Skeletal muscle satellite cell (primary cell): ENCODE measurements around the gene MVK.

ENCODE experiments used
- H3K27me3 ChIP-seq: 2 replicates; pipeline ENCODE4 v1.7.0; 2013; ENCODE audit warnings: low read length; ENCODE audit not compliant: control insufficient read depth, insufficient read depth
- H3K36me3 ChIP-seq: 2 replicates; pipeline ENCODE4 v1.7.0; 2013; ENCODE audit warnings: mild to moderate bottlenecking, control low read depth, low read length; ENCODE audit not compliant: insufficient read depth
- H3K4me1 ChIP-seq: 2 replicates; pipeline ENCODE4 v1.7.0; 2013; ENCODE audit warnings: low read length; ENCODE audit not compliant: control insufficient read depth, insufficient read depth
- H3K4me2 ChIP-seq: 2 replicates; pipeline ENCODE4 v1.7.0; 2013; ENCODE audit warnings: mild to moderate bottlenecking, low read length
- H3K4me3 ChIP-seq: 2 replicates; pipeline ENCODE4 v1.7.0; 2013; ENCODE audit warnings: low read length
- H3K9ac ChIP-seq: 2 replicates; pipeline ENCODE4 v1.7.0; 2013; ENCODE audit warnings: mild to moderate bottlenecking, low read depth, low read length, moderate library complexity
- H3K9me3 ChIP-seq: replicated peaks from 2 replicates; pipeline ENCODE4 v1.7.0; 2013; ENCODE audit warnings: mild to moderate bottlenecking, control low read depth, low read length

The MVK gene

DNA sequence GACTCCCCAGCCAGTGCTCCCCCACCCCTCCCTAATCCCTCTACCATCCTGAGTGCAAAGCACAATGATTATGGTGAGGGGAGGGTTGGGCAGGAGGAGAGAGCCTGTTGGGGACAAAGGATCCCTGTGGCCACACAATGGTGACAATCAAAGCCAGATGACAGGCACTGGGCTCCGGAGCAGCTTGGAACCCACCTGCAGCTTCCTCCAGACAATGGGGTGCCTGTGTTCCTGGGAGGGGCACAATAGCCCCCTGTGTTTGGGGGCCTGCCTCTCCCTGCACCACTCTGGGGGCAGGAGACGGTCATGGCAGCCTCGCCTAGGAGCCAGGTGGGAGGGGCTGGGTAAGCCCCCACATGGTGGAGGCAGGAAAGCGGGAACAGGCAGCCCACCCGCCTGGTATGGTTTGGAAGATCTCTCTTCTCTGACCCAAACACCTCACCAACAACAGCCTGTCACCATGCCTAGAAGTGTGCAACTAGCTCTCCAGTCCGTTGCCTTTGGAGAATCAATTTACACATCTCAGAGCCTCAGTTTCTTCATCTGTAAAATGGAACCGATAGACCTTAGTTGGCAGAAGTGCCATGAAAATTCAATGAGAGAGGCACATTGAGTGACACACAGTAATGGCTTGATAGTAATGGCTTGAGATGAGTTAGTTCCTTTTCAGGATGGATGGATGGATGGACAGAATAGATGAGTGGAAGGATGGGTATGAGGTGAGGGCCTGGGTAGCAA lies 53.0 kb downstream of the MVK start:
- Histone ChIP-seq H3K4me1 (no peaks in the 10 kb centered on the region), H3K9ac (no peak overlapping the region), H3K4me3 (no peak overlapping the region), H3K4me2 (no peak overlapping the region), H3K27me3 (peaks cover 58% of the 10 kb centered on the region), H3K36me3 (no peaks in the 10 kb centered on the region), H3K9me3 (no peaks in the 10 kb centered on the region)

DNA sequence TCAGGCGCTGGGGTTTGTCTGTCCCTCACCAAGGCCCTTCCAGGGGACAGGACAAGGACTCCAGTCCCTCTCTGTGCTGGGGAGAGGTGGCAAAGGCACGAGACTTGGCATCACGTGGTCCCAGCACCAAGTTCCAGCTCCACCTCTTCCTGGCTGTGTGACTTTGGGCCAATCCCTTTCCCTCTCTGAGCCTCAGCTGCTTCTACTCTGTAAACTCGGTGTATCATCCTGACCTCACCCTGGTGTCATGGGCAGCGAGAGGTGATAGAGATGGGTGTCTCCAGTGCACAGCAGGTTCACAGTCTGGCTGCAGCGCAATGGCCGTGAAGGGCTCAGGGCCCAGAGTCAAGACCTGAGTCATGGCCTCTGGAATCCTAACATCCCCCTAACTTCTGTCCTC lies 54.0 kb downstream of the MVK start:
- no peaks in the 10 kb centered on the region for H3K36me3 ChIP-seq
- peaks cover 50% of the 10 kb centered on the region for H3K27me3 ChIP-seq
- no peaks in the 10 kb centered on the region for H3K4me1 ChIP-seq
- H3K9me3 ChIP-seq: no peaks in the 10 kb centered on the region
- no peak overlapping the region for H3K4me2 ChIP-seq
- H3K9ac ChIP-seq: no peak overlapping the region
- no peak overlapping the region for H3K4me3 ChIP-seq

DNA sequence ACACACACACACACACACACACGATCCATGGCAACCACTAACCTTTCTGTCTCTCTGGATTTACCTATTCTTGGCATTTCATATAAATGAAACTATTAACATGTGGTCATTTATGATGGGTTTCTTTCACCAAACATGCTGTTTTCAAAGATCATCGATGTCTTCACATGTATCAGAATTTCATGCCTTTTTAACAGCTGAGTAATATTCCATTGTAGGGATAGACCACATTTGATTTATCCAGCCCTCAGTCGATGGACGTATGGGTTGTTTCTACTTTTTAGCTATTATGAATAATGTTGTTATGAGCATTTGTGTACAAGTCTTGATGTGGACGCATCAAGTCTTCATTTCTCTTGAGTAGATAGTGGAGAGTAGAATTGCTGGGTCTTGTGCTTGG lies 56.5 kb downstream of the MVK start:
- Histone ChIP-seq H3K4me3 (no peak overlapping the region), H3K27me3 (peaks cover 48% of the 10 kb centered on the region), H3K36me3 (no peaks in the 10 kb centered on the region), H3K9ac (no peak overlapping the region), H3K9me3 (no peaks in the 10 kb centered on the region), H3K4me1 (no peaks in the 10 kb centered on the region), H3K4me2 (no peak overlapping the region)

DNA sequence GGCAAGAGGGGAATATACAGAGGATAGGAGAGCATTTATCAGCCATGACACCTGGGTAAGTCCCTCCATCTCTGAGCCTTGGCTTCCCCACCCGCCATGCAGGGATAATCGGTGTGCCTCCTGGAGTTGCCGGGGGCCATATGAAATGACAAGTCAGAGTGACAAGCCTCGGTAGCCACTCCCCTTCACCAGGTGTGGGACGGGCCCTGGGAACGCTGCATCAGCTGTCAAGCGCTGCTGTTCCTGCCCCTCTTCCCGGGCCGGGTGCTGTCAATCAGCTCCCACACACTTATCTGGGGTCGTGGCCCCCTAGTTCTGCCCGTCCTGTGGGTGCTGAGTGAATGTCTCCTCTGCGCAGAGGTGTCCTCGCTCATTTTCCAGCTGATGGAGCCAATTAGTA lies 57.2 kb downstream of the MVK start:
- Histone ChIP-seq H3K4me2 (no peak overlapping the region), H3K4me1 (no peaks in the 10 kb centered on the region), H3K9ac (no peak overlapping the region), H3K36me3 (no peaks in the 10 kb centered on the region), H3K4me3 (no peak overlapping the region), H3K9me3 (no peaks in the 10 kb centered on the region), H3K27me3 (peaks cover 46% of the 10 kb centered on the region)

DNA sequence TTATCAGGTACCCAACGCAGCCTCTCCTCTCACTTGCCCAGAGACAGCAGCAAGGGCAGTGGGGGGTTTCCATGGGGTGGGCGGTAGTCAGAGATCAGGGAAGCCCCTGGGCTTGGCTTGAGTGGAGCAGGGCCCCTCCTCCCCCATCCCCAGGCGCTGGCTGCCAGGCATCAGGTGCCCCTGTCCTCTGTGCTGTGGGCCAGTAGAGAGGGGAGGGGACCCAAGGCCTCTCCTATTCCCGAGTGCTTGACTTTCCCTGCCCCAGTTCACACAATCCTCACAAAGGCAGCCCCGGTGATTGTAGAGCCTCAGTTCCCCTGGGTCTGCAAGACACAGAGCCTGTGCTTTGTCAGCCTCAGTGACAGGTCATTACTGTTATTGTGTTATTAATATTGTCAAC lies 57.7 kb downstream of the MVK start:
- H3K4me3 ChIP-seq: no peak overlapping the region
- H3K4me1 ChIP-seq: no peaks in the 10 kb centered on the region
- no peaks in the 10 kb centered on the region for H3K9me3 ChIP-seq
- H3K36me3 ChIP-seq: no peaks in the 10 kb centered on the region
- H3K9ac ChIP-seq: no peak overlapping the region
- peaks cover 41% of the 10 kb centered on the region for H3K27me3 ChIP-seq
- H3K4me2 ChIP-seq: no peak overlapping the region

DNA sequence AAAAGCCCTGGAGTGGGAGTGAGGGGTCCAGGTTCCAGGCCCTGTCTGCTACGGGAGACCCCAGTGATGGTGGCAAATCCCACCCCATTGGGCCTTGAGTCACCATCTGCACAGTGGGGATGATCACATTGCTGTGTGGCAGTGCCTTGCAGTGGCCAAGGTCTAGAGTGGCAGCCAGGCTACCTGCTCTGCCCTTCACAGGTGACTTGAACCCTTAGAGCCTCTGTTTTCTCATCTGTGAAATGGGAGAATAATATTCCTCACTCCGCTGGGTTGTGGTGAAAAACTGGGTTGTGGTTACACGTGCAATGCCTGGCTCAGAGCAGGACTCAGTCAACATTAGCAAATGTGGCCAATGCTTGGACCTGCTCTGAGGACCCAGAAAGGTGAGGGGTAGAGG lies 58.2 kb downstream of the MVK start:
- Histone ChIP-seq H3K4me1 (no peaks in the 10 kb centered on the region), H3K9ac (no peak overlapping the region), H3K9me3 (no peaks in the 10 kb centered on the region), H3K4me2 (no peak overlapping the region), H3K27me3 (peaks cover 37% of the 10 kb centered on the region), H3K4me3 (no peak overlapping the region), H3K36me3 (no peaks in the 10 kb centered on the region)

DNA sequence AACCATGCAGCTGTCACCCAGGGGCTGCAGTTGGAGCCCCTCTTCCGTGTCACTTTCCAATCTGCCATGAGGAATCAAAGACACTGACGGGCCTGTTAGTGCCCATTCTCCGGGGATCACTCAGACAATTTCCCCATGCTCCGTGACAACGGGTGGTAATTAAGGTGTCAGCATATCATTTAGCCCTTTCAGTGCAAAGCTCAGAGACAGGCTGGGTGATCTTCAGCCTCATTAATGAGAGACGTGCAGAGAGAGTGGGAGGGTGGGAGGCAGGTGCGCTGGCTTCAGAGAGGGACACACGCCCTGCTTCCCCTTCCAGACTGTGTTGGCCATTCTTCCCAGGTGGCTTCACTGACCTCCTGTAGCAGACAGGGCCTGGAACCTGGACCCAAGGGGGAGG lies 58.7 kb downstream of the MVK start:
- Histone ChIP-seq H3K9me3 (no peaks in the 10 kb centered on the region), H3K4me2 (no peak overlapping the region), H3K27me3 (peaks cover 37% of the 10 kb centered on the region), H3K9ac (no peak overlapping the region), H3K4me3 (no peak overlapping the region), H3K4me1 (no peaks in the 10 kb centered on the region), H3K36me3 (no peaks in the 10 kb centered on the region)

DNA sequence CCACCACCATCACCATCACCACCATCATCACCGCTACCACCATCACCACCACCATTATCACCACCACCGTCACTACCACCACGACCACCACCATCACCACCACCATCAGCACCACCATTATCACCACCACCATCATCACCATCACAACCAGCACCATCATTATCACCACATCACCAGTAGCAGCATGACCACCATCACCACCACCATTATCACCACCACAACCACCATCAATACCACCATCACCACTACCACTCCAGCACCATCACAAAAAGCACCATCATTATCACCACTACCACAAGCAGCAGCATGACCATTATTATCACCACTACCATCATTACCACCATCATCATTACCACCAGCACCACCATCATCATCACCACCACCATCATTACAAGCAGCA lies 62.1 kb downstream of the MVK start:
- H3K9ac ChIP-seq: no peak overlapping the region
- H3K4me1 ChIP-seq: no peaks in the 10 kb centered on the region
- no peaks in the 10 kb centered on the region for H3K36me3 ChIP-seq
- no peak overlapping the region for H3K4me3 ChIP-seq
- no peaks in the 10 kb centered on the region for H3K9me3 ChIP-seq
- peaks cover 32% of the 10 kb centered on the region for H3K27me3 ChIP-seq
- no peak overlapping the region for H3K4me2 ChIP-seq

DNA sequence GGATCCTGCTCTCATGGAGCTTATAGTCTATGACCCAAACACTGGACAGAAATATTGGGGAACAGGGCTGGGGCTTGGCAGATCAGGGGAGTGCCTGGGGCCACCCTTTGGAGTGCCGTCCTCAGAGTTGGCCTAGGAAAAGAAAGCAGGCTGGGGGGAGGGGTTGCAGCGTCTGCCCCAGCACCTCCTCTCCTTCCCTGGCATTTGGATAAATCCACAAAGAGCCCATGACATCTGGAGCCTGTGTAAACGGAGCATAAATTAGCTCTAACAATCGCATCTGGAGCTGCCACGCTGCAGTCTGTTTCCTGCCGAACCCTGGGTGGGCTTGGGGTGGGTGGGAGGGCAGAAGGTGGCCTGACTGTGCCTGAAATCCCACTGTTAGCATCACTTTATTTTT lies 63.8 kb downstream of the MVK start:
- H3K9me3 ChIP-seq: no peaks in the 10 kb centered on the region
- peaks cover 34% of the 10 kb centered on the region for H3K27me3 ChIP-seq
- no peak overlapping the region for H3K4me2 ChIP-seq
- no peaks in the 10 kb centered on the region for H3K36me3 ChIP-seq
- no peaks in the 10 kb centered on the region for H3K4me1 ChIP-seq
- no peak overlapping the region for H3K9ac ChIP-seq
- H3K4me3 ChIP-seq: no peak overlapping the region

DNA sequence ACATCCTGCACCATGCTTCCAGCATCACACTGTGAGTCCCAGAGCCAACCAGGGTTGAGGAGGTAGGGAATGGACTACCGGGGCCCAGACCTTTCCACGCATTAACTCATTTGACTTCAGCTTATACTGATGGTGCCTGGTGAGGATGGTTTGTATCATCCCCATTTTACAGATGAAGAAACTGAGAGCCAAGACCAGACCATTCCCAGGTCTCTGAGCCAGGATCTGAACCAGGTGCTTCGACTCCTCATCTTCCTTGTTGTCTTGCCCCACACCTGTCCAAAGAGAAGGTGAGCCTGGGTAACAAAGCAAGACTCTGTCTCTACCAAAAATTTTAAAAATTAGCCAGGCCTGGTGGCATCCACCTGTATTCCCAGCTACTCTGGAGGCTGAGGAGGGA lies 64.4 kb downstream of the MVK start:
- Histone ChIP-seq H3K4me3 (no peak overlapping the region), H3K4me2 (no peak overlapping the region), H3K4me1 (no peaks in the 10 kb centered on the region), H3K9me3 (no peaks in the 10 kb centered on the region), H3K36me3 (no peaks in the 10 kb centered on the region), H3K27me3 (peaks cover 39% of the 10 kb centered on the region), H3K9ac (no peak overlapping the region)

DNA sequence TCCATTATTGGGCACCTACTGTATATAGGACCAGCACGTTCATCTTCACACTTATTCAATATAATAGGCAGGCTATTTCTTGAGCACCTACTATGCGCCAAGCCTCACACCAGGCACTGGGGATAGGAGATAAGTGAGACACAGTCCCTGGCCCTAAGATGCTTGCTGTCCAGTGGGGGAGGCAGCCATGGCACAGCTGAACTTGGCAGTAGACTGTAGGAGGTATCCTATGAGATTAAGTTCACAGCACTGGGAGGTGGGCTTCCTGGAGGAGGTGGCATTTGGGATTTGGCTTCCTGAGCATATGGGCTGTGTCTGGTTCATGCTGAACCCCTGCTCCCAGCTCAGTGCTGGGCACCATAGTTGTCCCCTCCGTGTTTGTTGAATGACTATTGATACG lies 65.1 kb downstream of the MVK start:
- Histone ChIP-seq H3K4me1 (no peaks in the 10 kb centered on the region), H3K36me3 (no peaks in the 10 kb centered on the region), H3K9me3 (no peaks in the 10 kb centered on the region), H3K4me3 (no peak overlapping the region), H3K4me2 (no peak overlapping the region), H3K27me3 (peaks cover 40% of the 10 kb centered on the region), H3K9ac (no peak overlapping the region)

DNA sequence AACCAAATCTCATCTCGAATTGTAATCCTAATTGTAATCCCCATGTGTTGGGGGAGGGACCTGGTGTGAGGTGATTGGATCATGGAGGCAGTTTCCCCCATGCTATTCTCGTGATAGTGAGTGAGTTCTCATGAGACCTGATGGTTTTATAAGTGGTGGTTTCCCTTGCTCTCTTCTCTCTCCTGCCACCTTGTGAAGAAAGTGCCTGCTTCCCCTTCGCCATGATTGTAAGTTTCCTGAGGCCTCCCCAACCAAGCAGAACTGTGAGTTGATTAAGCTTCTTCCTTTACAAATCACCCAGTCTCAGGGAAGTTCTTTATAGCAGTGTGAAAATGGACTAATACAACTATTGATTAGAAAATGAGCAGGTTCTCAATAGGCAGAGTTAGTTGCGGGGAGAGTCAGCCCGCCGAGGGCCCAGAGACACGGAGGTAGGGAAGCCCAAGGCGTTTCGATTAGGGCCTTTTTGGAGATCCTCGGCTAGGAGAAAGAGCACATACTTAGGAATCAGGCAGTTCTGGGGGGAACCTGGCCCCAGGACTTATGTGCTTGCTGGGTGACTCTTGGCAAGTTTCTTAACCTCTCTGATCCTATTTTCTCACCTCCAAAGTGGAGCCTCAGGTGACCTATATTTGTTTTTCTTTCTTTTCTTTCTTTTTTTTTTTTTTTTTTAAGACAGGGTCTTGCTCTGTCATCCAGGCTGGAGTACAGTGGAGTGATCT lies 65.7 kb downstream of the MVK start:
- Histone ChIP-seq H3K4me2 (no peak overlapping the region), H3K4me3 (no peak overlapping the region), H3K9me3 (no peaks in the 10 kb centered on the region), H3K27me3 (peaks cover 43% of the 10 kb centered on the region), H3K9ac (no peak overlapping the region), H3K4me1 (no peaks in the 10 kb centered on the region), H3K36me3 (no peaks in the 10 kb centered on the region)
